OCI-LY1 (cell line): ENCODE results near the gene TYW1.

Experiments
- H2AFZ ChIP-seq: fragments of 200-600 bp; sonication (generic), shearing (Covaris generic); 2 replicates; pipeline ENCODE4 v1.6.0; 2014; ENCODE audit warnings: antibody characterized with exemption, mild to moderate bottlenecking, low read length
- H3F3A ChIP-seq: fragments of 200-600 bp; sonication (generic), shearing (Covaris generic); 2 replicates; pipeline ENCODE4 v1.6.0; 2014; ENCODE audit warnings: mild to moderate bottlenecking, antibody characterized with exemption, low read length, moderate library complexity; ENCODE audit not compliant: insufficient read depth
- H3K27ac ChIP-seq: fragments of 200-600 bp; sonication (generic); 2 replicates; pipeline ENCODE4 v1.5.1; 2014; ENCODE audit warnings: low read length, mixed run types, mild to moderate bottlenecking, low read depth; ENCODE audit not compliant: poor library complexity, severe bottlenecking
- H3K27me3 ChIP-seq: fragments of 200-600 bp; sonication (generic); 2 replicates; pipeline ENCODE4 v1.6.0; 2014; ENCODE audit warnings: antibody characterized with exemption, mild to moderate bottlenecking, low read length, moderate library complexity; ENCODE audit not compliant: insufficient read depth
- H3K36me3 ChIP-seq: fragments of 200-600 bp; sonication (generic); 2 replicates; pipeline ENCODE4 v1.6.1; 2014; ENCODE audit warnings: mild to moderate bottlenecking, antibody characterized with exemption, low read length, moderate library complexity, mixed read lengths; ENCODE audit not compliant: insufficient read depth
- H3K4me1 ChIP-seq: fragments of 200-600 bp; sonication (generic); 2 replicates; pipeline ENCODE4 v1.5.1; 2014; ENCODE audit warnings: mild to moderate bottlenecking, low read length, moderate library complexity; ENCODE audit not compliant: insufficient read depth, severe bottlenecking
- H3K4me2 ChIP-seq: fragments of 200-600 bp; sonication (generic), shearing (Covaris generic); 2 replicates; pipeline ENCODE4 v1.6.1; 2014; ENCODE audit warnings: low read length
- H3K4me3 ChIP-seq: fragments of 200-600 bp; sonication (generic); 2 replicates; pipeline ENCODE4 v1.5.1; 2014; ENCODE audit warnings: low read length, low read depth, mild to moderate bottlenecking, mixed read lengths; ENCODE audit not compliant: poor library complexity, severe bottlenecking
- H3K79me2 ChIP-seq: fragments of 200-600 bp; shearing (Covaris generic); 2 replicates; pipeline ENCODE4 v1.6.1; 2016; ENCODE audit warnings: mixed run types, low read length, mixed read lengths; ENCODE audit not compliant: insufficient read depth
- H3K9ac ChIP-seq: fragments of 200-600 bp; sonication (generic), shearing (Covaris generic); 2 replicates; pipeline ENCODE4 v1.6.1; 2014; ENCODE audit warnings: mild to moderate bottlenecking, low read length, mixed read lengths
- H3K9me2 ChIP-seq: fragments of 200-600 bp; sonication (generic), shearing (Covaris generic); 2 replicates; pipeline ENCODE4 v1.6.1; 2014; ENCODE audit warnings: low read depth, mild to moderate bottlenecking, low read length, mixed read lengths
- H3K9me3 ChIP-seq: fragments of 200-600 bp; shearing (Covaris generic); 2 replicates; pipeline ENCODE4 v1.6.1; 2014; ENCODE audit warnings: low read length, mixed read lengths
- H4K20me1 ChIP-seq: fragments of 200-600 bp; sonication (generic), shearing (Covaris generic); 2 replicates; pipeline ENCODE4 v1.6.0; 2016; ENCODE audit warnings: mild to moderate bottlenecking, low read length; ENCODE audit not compliant: insufficient read depth
- CTCF ChIP-seq: fragments of 200-600 bp; sonication (generic), shearing (Covaris generic); IDR thresholded peaks from 2 replicates; pipeline ENCODE4 v1.5.1; 2017; ENCODE audit warnings: mild to moderate bottlenecking, antibody characterized with exemption, low read length, moderate library complexity, mixed read lengths
- EZH2 ChIP-seq: fragments of 200-600 bp; sonication (generic), shearing (Covaris generic); IDR thresholded peaks from 2 replicates; pipeline ENCODE4 v1.8.0; 2017; ENCODE audit warnings: borderline replicate concordance, mixed run types, mild to moderate bottlenecking, antibody characterized with exemption, low read length, moderate library complexity, mixed read lengths

The TYW1 gene

GRCh38 chr7:67018940-67019339, 22.3 kb downstream of the TYW1 start:
- H3K27me3 ChIP-seq = no peaks in the 10 kb centered on the region
- H3K9ac ChIP-seq = no peak overlapping the region
- H3K36me3 ChIP-seq = peaks cover 74% of the 10 kb centered on the region
- H3K4me3 ChIP-seq = no peak overlapping the region
- no peaks in the 10 kb centered on the region for H3K79me2 ChIP-seq
- H3K27ac ChIP-seq = no peak overlapping the region
- H3F3A ChIP-seq = no peaks in the 10 kb centered on the region
- TF ChIP-seq EZH2 = no peak
- no peak for TF ChIP-seq CTCF
- no peaks in the 10 kb centered on the region for H3K9me3 ChIP-seq
- no peaks in the 10 kb centered on the region for H3K4me1 ChIP-seq
- no peaks in the 10 kb centered on the region for H4K20me1 ChIP-seq
- no peak overlapping the region for H3K4me2 ChIP-seq
- no peak overlapping the region for H2AFZ ChIP-seq
- H3K9me2 ChIP-seq = no peaks in the 10 kb centered on the region

- Histone ChIP-seq H3K9me2 (no peaks in the 10 kb centered on the region), H3F3A (no peaks in the 10 kb centered on the region), H3K27me3 (no peaks in the 10 kb centered on the region), H3K36me3 (peaks cover 73% of the 10 kb centered on the region), H3K4me2 (no peak overlapping the region), H3K79me2 (no peaks in the 10 kb centered on the region), H3K9ac (no peak overlapping the region), H2AFZ (no peak overlapping the region), H3K4me3 (no peak overlapping the region), H3K9me3 (no peaks in the 10 kb centered on the region), H4K20me1 (no peaks in the 10 kb centered on the region), H3K4me1 (no peaks in the 10 kb centered on the region), H3K27ac (no peak overlapping the region)
- TF ChIP-seq CTCF (no peak), EZH2 (no peak)
Observed at GRCh38 chr7:67019562-67020390, 23.1 kb downstream of the TYW1 start.

GRCh38 chr7:67021260-67021659, 24.6 kb downstream of the TYW1 start:
- Histone ChIP-seq H3K4me1 (no peaks in the 10 kb centered on the region), H3K4me3 (no peak overlapping the region), H3K27ac (no peak overlapping the region), H3K36me3 (peaks cover 69% of the 10 kb centered on the region), H2AFZ (no peak overlapping the region), H3K27me3 (no peaks in the 10 kb centered on the region), H3K79me2 (no peaks in the 10 kb centered on the region), H3K4me2 (no peak overlapping the region), H4K20me1 (no peaks in the 10 kb centered on the region), H3K9ac (no peak overlapping the region), H3K9me3 (no peaks in the 10 kb centered on the region), H3F3A (no peaks in the 10 kb centered on the region), H3K9me2 (no peaks in the 10 kb centered on the region)
- TF ChIP-seq EZH2 (no peak), CTCF (no peak)
